Right ventricle myocardium superior (tissue), 1 donor: ENCODE data around the gene BSN. TPM values are rescaled to one million over a fixed set of nuclear protein-coding genes. Genes with fewer than 3 reads are reported as not detected.

Experiments
- ATAC-seq: fragments of 200-7000 bp; cut with Tn5 transposase; one replicate; pipeline ENCODE4 v1.9.1; 2020; ENCODE audit warnings: mild to moderate bottlenecking; ENCODE audit not compliant: poor library complexity
- DNase-seq: peaks from one replicate; pipeline ENCODE4 v3.0.0-alpha.2; 2020
- intact Hi-C: fragments of 100-400 bp; cut with DNase I; formaldehyde crosslinking; loops from one replicate; pipeline ENCODE4 v1.11.2; 2022
- total RNA-seq: library from RNA; stranded (reverse); fragmentation: NEBNext Ultra II Directional; extraction: Animal tissue kit (Norgen Biotek cat#: 25700); gene quantifications from one replicate; pipeline ENCODE4 v1.2.1, GENCODE V29; 2021
- donor health status: DM: no; HTN: yes; CAD: no; lungs with severe emphysema.

The BSN gene
- total RNA-seq, 1 donor from 2014 or later = 0.27 TPM

DNA sequence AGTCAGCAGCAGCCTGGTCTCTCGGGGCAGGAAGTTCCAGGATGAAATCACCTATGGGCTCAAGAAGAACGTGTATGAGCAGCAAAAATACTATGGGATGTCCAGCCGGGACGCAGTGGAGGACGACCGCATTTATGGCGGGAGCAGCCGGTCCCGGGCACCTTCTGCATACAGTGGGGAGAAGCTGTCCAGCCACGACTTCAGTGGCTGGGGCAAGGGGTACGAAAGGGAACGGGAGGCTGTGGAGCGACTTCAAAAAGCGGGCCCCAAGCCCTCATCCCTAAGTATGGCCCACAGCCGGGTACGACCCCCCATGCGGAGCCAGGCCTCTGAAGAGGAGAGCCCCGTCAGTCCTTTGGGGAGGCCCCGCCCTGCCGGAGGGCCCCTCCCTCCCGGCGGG, 107.7 kb downstream of the BSN start:
- intact Hi-C loops = no loop called here
- ATAC-seq = no peak

GRCh38 chr3:49662720-49663413, 108.6 kb downstream of the BSN start:
- no peak for ATAC-seq
- DNase-seq = no peak
- intact Hi-C loops = no loop called here

More for the DNA sequence above, 107.7 kb downstream of the BSN start:
- DNase-seq = no peak

DNA sequence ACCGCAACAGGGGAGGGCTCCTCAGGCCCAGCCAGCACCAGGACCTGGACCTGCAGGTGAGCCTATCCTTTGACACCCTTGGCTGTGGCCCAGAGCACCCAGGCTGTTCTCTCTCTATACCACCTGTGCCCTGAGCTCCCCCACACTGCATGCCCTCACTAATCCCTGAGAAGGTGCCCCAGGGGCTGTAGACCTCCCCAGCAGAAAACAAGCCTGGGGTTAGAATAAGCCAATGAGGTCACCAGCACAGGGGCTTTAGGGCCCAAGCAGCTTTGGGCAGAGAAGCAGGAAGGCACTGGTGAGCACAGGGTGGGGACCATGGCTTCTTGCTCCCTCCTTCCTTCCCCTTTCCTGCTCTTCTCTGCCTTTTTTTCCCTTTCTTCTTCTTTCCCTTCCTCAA, 109.6 kb downstream of the BSN start:
- intact Hi-C loops = no loop called here
- DNase-seq = no peak
- ATAC-seq = no peak

DNA sequence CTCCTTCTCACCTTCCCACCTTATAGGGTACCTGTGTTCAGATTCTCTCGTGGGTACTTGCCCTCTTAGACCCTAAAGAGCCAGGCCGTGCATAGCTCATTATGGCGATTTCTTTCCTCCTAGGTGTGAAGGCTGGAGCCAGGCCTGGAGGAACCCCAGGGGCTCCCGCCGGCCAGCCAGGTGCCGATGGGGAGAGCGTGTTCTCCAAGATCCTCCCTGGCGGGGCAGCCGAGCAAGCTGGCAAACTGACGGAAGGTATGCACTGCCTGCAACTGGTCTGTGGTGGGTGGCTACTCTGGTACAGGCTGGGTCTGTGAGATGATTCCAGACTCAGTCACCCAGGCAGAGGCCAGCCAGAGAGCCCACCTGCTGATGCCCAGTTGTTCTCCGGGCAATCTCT, 110.0 kb downstream of the BSN start:
- intact Hi-C loops = no loop called here
- ATAC-seq = no peak
- DNase-seq = no peak

- no peak for ATAC-seq
- DNase-seq = no peak
- intact Hi-C loops = no loop called here
These were observed 111.7 kb downstream of the BSN start for GRCh38 chr3:49665822-49666519.

DNA sequence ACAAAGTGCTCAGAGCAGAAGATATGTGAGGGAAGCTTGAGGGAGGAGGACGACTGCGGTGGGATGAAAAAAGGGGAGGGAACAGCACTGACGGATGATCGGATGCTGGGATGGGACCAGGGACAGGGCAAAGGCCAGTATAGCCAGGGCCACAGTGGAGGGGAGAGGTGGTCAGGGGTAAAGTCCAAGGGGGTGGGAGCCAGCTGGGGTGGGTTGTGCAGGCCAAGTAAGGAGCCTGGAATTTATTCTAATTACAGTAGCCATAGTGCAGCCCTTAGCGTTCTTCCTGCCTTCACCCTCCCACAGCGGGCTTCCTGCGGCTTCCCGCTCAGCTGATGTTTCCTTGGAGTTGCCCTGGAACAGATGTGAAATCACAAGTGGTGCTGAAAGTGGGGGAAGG, 112.3 kb downstream of the BSN start:
- ATAC-seq = no peak
- DNase-seq = no peak
- intact Hi-C loops = no loop called here

GRCh38 chr3:49667701-49668413, 113.6 kb downstream of the BSN start:
- ATAC-seq (no peak), DNase-seq (no peak)
- intact Hi-C loops = no loop called here

GRCh38 chr3:49668414-49668797, 114.1 kb downstream of the BSN start:
- intact Hi-C loops = no loop called here
- ATAC-seq = no peak
- DNase-seq = no peak

- ATAC-seq = no peak
- intact Hi-C loops = no loop called here
- no peak for DNase-seq
These were observed 114.6 kb downstream of the BSN start for GRCh38 chr3:49668861-49669260.

- ATAC-seq (no peak), DNase-seq (no peak)
- intact Hi-C loops = no loop called here
These were observed 115.1 kb downstream of the BSN start for GRCh38 chr3:49669352-49669751.

- intact Hi-C loops = loop anchor here (5.0 to 10.0 kb wide), 2 partner anchors 134 to 206 kb away; no protein-coding TSS in a partner anchor
- no peak for ATAC-seq
These were observed 116.6 kb downstream of the BSN start for GRCh38 chr3:49670940-49671290.

DNA sequence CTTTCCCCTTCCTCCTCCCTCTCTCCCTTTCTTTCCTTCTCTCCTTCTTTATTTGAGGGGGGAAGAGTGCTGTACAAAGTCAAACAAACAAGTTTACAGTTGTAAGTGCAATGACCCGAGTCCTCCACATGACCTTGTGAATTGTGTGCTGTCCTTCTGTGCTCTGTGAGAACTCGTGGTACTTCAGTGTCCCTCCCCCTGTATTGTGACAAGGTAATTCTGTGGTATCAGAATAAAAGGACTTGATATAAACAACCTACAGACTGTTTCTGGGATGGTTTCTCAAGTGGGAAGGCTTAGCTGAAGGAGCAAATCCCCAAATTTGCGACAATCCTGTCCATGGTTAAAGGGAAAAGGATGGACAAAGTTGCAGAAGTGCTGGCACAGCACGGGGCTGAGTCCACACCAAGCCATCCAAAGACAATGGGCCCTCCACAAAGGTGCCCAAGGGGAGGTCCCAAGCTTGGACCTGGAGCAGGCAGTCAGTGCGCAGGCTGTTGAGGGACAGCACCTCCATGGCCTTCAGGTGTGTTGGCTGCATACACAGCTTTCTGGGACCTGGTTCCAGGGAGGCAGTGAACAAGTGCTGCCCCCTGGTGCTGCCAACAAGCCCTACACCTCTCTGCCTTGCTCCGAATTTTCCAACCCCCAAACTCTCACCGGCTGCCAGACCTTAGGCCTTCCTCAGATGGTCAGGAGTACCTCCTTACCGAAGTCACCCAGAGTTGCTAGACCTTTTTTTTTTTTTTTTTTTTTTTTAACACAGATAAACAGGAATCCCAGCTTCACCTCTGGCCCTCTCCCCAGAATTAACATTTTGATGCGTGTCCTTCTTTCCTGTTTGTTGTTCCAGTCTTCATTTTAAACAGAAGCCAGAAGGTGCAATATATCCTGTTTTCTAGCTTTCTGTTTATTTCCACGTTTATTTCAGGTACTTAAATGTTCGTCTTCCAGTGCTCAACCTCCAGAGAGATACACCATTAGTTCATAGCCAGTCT, 117.3 kb downstream of the BSN start:
- intact Hi-C loops = loop anchor here (5.0 to 10.0 kb wide), 2 partner anchors 134 to 207 kb away; no protein-coding TSS in a partner anchor
- DNase-seq (peak; percentile 66), ATAC-seq (peak; percentile 14)

More at GRCh38 chr3:49670940-49671290, 116.6 kb downstream of the BSN start:
- no peak for DNase-seq

DNA sequence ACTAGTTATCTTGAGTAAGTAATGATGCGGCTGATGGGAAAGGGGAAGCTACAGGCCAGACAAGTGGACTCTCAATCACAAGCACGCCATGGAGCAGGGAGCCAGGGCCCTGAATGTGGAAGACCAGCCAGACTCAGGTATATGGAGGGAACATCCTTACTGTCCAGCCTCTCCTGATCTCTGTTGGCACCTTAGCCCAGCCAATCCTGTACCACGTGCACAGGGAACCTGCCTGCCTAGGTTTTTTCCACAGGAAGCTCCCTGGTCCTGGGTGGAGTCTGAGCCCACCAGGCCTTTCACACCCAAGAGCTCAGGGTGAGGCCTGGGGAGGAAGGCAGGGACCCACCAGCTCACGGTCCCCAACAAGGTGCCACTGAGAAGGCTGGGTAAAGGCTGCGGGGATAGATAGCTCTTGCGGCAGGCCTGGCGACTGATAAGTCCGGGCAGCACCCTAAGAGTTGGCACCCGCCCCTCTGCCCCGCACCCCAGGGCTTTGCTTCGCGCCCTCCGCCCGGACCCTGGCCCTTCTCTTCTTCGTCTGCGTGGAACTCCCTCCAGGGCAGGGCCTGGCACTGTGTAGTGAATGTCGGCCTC, 118.9 kb downstream of the BSN start:
- intact Hi-C loops = loop anchor here (5.0 to 10.0 kb wide), 2 partner anchors 136 to 208 kb away; no protein-coding TSS in a partner anchor
- DNase-seq (no peak), ATAC-seq (no peak)

DNA sequence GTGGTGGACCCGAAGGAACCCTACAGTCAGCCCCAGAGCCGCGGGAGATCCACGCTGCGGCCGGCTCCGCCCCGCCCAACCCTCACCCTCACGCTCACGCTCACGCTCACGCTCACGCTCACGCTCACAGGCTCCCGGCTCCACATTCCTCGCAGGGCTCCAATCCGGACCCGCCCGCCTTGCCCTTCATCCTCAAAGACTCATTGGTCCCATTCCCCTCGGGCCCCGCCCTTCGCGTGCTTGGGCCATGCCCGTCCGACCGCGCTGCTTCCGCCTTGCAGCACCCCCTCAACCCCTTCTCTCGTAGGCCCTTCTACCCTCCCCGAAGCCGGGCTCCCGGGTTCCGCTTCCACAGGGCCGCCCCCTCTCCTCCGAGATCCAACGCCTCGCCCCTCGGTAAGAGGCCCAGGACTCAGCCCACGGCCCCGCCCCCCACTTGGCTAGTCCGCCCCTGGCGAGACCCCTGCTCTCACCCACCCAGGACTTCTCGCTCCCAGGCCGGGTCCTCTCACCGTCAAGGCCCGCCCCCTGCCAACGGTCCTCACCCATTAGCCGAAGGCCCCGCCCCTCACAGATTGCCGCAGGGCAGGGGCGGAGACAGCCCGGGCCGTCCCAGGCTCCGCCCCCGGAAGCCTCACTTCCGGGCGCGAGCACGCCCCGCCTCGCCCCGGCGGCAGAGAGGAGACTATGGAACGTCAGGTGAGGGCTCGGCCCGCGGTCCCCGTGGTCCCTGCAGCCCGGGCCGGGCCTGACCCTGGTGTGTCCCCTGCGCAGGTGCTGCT, 119.6 kb downstream of the BSN start, which contains the start of gene APEH:
APEH (plus strand) TSS at position 637 of the 782 bp plus-strand sequence; CDS start at position 688, 51 bp downstream.
- intact Hi-C loops = loop anchor here (5.0 to 10.0 kb wide), 2 partner anchors 137 to 209 kb away; no protein-coding TSS in a partner anchor
- peak; percentile 98 for DNase-seq
- peak; percentile 95 for ATAC-seq

DNA sequence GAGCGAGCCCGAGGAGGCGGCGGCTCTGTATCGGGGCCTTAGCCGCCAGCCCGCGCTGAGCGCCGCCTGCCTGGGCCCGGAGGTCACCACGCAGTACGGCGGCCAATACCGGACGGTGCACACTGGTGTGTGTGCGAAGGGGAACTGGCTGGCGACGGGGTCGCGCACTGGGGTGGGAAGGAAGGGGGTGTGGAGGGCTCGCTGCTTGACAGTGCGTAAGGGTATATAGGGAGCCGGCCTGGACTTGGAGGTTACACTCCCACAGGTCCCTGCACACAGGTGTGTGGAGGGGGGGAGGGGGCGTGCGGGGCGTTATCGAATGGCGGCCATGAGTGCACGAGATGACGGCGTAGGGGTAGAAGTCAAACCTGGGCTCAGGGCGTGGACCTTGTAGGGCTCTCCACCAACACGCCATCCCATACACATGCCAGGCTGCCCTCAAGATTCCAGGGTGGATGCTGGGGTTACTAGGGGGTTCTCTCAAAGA, 120.3 kb downstream of the BSN start:
- ATAC-seq = peak; percentile 37
- no peak for DNase-seq
- intact Hi-C loops = loop anchor here (5.0 to 10.0 kb wide), 2 partner anchors 137 to 210 kb away; no protein-coding TSS in a partner anchor

- intact Hi-C loops = loop anchor here (10.0 kb wide), 1 partner anchor 211 kb away; no protein-coding TSS in a partner anchor
- DNase-seq = no peak
- no peak for ATAC-seq
These were observed 121.6 kb downstream of the BSN start for GRCh38 chr3:49675912-49676311.
